ENCODE results near the gene HDAC3.

The HDAC3 gene

DNA sequence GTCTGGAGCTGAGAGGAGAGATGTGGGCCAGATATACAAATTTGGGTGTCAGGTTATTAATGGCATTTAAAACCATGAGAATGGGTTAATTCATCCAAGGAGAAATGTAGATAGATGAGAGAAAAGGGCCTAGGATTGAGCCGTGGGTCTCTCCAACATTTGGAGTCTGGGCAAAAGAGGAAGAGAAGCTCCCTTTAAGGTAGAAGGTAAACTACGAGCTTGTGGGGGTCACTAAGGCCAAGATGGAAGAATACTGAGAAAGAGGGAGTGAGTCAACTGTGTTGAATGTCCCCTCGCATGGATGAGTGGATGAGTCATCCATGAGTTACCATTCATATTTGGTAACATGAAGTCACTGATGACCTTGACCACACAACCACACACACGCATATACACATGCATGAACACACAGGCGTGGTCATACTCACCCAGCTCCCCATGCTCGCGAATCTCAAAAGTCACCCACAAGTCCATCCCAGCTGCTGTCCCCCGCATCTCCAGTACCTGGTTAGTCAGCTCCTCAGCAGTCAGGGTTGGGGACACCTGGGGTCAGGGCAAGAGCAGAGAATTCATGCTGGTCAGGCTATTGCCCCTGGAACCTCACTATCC lies 21.4 kb upstream of the HDAC3 start:
- POLR2A ChIA-PET, result interaction anchor here (0.5 kb wide), 1 partner anchor 10 kb away, joined by 3 read pairs; no protein-coding TSS in a partner anchor
- Histone ChIP-seq H3K36me3 (ENCODE audit: control insufficient read depth in 4 of 4, insufficient read depth in 4 of 4, low read length in 3 of 4) (no peaks in the 10 kb centered on the region), H3K4me1 (ENCODE audit: control extremely low read depth in 1 of 4, control insufficient read depth in 4 of 4, insufficient read depth in 4 of 4, low read length in 3 of 4) (no peaks in the 10 kb centered on the region), H3K27ac (ENCODE audit: insufficient read depth in 1 of 2, low read depth in 1 of 2, low read length in 2 of 2, poor library complexity in 1 of 2, severe bottlenecking in 2 of 2) (no peak overlapping the region), H3K4me3 (ENCODE audit: control insufficient read depth in 1 of 7, extremely low read depth in 1 of 7, insufficient read depth in 4 of 7, low read depth in 2 of 7, low read length in 6 of 7) (no peak overlapping the region), H3K27me3 (replicated peaks in 2 of 5; ENCODE audit: control insufficient read depth in 4 of 5, insufficient read depth in 5 of 5, low read length in 4 of 5) (peaks cover 0 to 4% (median 0%) of the 10 kb centered on the region in 5 experiments), H3K9me3 (ENCODE audit: control extremely low read depth in 1 of 5, control insufficient read depth in 4 of 5, insufficient read depth in 2 of 5, low read depth in 1 of 5, low read length in 4 of 5) (peaks cover 0 to 2% (median 0%) of the 10 kb centered on the region in 5 experiments)
- DNase-seq, result peak in 2 of 3 donors; percentile 11 to 26
- CTCF ChIA-PET, result interaction anchor here (0.8 to 1.4 kb wide), 4 partner anchors 12 to 66 kb away, joined by 3 to 4 read pairs (median 3); no protein-coding TSS in a partner anchor
- 100% methylated on average over 7 of the region's 8 CpGs for WGBS (ENCODE audit: insufficient coverage)

DNA sequence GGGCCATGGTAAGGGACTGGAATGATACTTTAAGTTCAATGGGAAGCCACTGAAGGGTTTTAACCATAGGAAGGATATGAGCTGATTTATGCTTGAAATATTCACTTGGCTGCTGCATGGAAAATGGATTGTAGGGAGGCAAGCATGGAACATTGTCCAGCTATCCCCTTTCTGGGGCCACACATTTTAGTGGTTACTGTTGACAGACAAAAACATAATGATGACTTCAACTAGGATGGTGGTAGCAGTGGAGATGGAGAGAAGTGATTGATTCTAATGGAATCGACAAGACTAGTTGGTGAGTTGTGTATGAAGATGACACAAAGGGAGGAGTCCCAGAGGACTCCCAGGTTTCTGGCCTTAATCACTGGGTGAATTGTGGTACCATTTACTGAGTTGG lies 20.8 kb upstream of the HDAC3 start:
- POLR2A ChIA-PET, result no interaction called here
- Histone ChIP-seq H3K4me3 (ENCODE audit: control insufficient read depth in 1 of 7, extremely low read depth in 1 of 7, insufficient read depth in 4 of 7, low read depth in 2 of 7, low read length in 6 of 7) (no peak overlapping the region), H3K4me1 (ENCODE audit: control extremely low read depth in 1 of 4, control insufficient read depth in 4 of 4, insufficient read depth in 4 of 4, low read length in 3 of 4) (no peaks in the 10 kb centered on the region), H3K27me3 (replicated peaks in 2 of 5; ENCODE audit: control insufficient read depth in 4 of 5, insufficient read depth in 5 of 5, low read length in 4 of 5) (peaks cover 0 to 4% (median 0%) of the 10 kb centered on the region in 5 experiments), H3K9me3 (ENCODE audit: control extremely low read depth in 1 of 5, control insufficient read depth in 4 of 5, insufficient read depth in 2 of 5, low read depth in 1 of 5, low read length in 4 of 5) (peaks cover 0 to 2% (median 0%) of the 10 kb centered on the region in 5 experiments), H3K36me3 (ENCODE audit: control insufficient read depth in 4 of 4, insufficient read depth in 4 of 4, low read length in 3 of 4) (no peaks in the 10 kb centered on the region), H3K27ac (ENCODE audit: insufficient read depth in 1 of 2, low read depth in 1 of 2, low read length in 2 of 2, poor library complexity in 1 of 2, severe bottlenecking in 2 of 2) (no peak overlapping the region)
- no peak for DNase-seq
- CTCF ChIA-PET, result interaction anchor here (0.6 to 1.4 kb wide), 2 partner anchors 8 to 41 kb away, joined by 3 read pairs; no protein-coding TSS in a partner anchor
- WGBS (ENCODE audit: insufficient coverage), result 100% methylated on average over 1 of the region's 1 CpG

DNA sequence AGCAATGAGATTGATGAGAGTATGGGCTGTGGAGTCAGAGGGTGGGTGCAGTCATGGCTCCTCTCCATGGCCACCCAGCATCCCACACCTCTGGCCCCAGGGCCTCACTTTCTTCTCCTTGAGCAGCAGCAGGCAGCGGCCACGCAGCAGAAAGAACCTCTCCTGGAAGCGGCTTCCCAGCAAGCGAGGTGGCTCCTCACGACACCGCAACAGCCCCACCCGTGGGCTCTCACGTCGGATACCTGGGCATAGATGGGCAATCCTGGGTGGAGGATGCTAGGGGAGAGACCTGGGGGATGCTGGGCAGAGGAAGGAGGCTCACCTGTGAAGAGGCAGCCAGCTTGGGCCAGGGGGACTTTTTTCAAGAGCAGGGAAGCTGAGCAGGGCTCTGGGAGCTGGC lies 19.7 kb upstream of the HDAC3 start:
- H3K36me3 ChIP-seq (ENCODE audit: control insufficient read depth in 4 of 4, insufficient read depth in 4 of 4, low read length in 3 of 4), result no peaks in the 10 kb centered on the region
- H3K4me3 ChIP-seq (ENCODE audit: control insufficient read depth in 1 of 7, extremely low read depth in 1 of 7, insufficient read depth in 4 of 7, low read depth in 2 of 7, low read length in 6 of 7), result no peak overlapping the region
- H3K27ac ChIP-seq (ENCODE audit: insufficient read depth in 1 of 2, low read depth in 1 of 2, low read length in 2 of 2, poor library complexity in 1 of 2, severe bottlenecking in 2 of 2), result no peak overlapping the region
- peaks cover 0 to 2% (median 0%) of the 10 kb centered on the region in 5 experiments for H3K9me3 ChIP-seq (ENCODE audit: control extremely low read depth in 1 of 5, control insufficient read depth in 4 of 5, insufficient read depth in 2 of 5, low read depth in 1 of 5, low read length in 4 of 5)
- ChIA-PET CTCF (interaction anchor here (1.0 to 1.4 kb wide), 2 partner anchors 8 to 42 kb away, joined by 3 read pairs; no protein-coding TSS in a partner anchor), POLR2A (no interaction called here)
- H3K4me1 ChIP-seq (ENCODE audit: control extremely low read depth in 1 of 4, control insufficient read depth in 4 of 4, insufficient read depth in 4 of 4, low read length in 3 of 4), result peaks cover 5 to 9% (median 6%) of the 10 kb centered on the region in 4 experiments
- H3K27me3 ChIP-seq (replicated peaks in 2 of 5; ENCODE audit: control insufficient read depth in 4 of 5, insufficient read depth in 5 of 5, low read length in 4 of 5), result peaks cover 0 to 4% (median 0%) of the 10 kb centered on the region in 5 experiments
- no peak for DNase-seq
- WGBS (ENCODE audit: insufficient coverage), result 98% methylated on average over 7 of the region's 9 CpGs

DNA sequence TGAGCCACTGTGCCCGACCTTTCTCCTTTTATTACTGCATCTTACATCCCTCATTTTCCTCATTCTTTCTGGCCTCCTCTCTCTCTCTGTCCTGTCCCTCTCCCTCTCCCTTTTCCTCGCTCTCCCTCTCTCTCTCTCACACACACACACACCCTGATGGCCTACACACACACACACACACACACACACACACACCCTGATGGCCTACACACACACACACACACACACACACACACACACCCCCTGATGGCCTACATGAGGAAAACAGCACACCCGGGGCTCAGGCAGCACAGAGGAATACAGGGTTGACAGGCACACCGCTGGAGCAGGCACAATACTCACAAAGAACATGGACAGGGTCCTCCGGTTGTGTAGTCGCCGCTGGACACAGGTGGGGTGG lies 18.4 kb upstream of the HDAC3 start:
- POLR2A ChIA-PET, result no interaction called here
- H3K9me3 ChIP-seq (ENCODE audit: control extremely low read depth in 1 of 5, control insufficient read depth in 4 of 5, insufficient read depth in 2 of 5, low read depth in 1 of 5, low read length in 4 of 5), result peaks cover 0 to 2% (median 0%) of the 10 kb centered on the region in 5 experiments
- H3K4me1 ChIP-seq (ENCODE audit: control extremely low read depth in 1 of 4, control insufficient read depth in 4 of 4, insufficient read depth in 4 of 4, low read length in 3 of 4), result peaks cover 5 to 15% (median 11%) of the 10 kb centered on the region in 4 experiments
- H3K36me3 ChIP-seq (ENCODE audit: control insufficient read depth in 4 of 4, insufficient read depth in 4 of 4, low read length in 3 of 4), result no peaks in the 10 kb centered on the region
- CTCF ChIA-PET, result interaction anchor here (1.7 kb wide), 1 partner anchor 14 kb away, joined by 3 read pairs; no protein-coding TSS in a partner anchor
- H3K27me3 ChIP-seq (replicated peaks in 2 of 5; ENCODE audit: control insufficient read depth in 4 of 5, insufficient read depth in 5 of 5, low read length in 4 of 5), result peaks cover 0 to 4% (median 0%) of the 10 kb centered on the region in 5 experiments
- H3K4me3 ChIP-seq (ENCODE audit: control insufficient read depth in 1 of 7, extremely low read depth in 1 of 7, insufficient read depth in 4 of 7, low read depth in 2 of 7, low read length in 6 of 7), result no peak overlapping the region
- H3K27ac ChIP-seq (ENCODE audit: insufficient read depth in 1 of 2, low read depth in 1 of 2, low read length in 2 of 2, poor library complexity in 1 of 2, severe bottlenecking in 2 of 2), result no peak overlapping the region
- DNase-seq, result no peak
- WGBS (ENCODE audit: insufficient coverage), result 92% methylated on average over 2 of the region's 7 CpGs

DNA sequence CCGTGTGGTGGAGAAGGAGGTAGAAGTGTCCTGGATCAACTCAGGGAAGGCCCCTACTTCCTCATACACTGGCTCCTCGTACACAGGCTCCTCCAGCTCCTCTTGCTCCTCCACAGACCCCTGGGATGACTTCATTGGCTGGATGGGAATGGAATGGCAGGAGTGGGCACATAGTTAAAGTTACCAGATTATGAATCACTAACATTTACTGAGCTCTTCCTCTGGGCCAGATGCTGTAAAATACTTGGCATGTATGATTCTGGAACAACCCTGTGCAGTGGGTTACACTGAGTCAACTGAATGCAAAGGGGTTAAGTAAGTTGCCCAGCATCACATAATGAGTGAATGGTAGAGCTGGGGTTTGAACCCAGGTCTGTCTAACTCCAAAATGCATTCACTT lies 17.6 kb upstream of the HDAC3 start:
- Histone ChIP-seq H3K9me3 (ENCODE audit: control extremely low read depth in 1 of 5, control insufficient read depth in 4 of 5, insufficient read depth in 2 of 5, low read depth in 1 of 5, low read length in 4 of 5) (peaks cover 0 to 1% (median 0%) of the 10 kb centered on the region in 5 experiments), H3K4me1 (ENCODE audit: control extremely low read depth in 1 of 4, control insufficient read depth in 4 of 4, insufficient read depth in 4 of 4, low read length in 3 of 4) (peaks cover 5 to 15% (median 11%) of the 10 kb centered on the region in 4 experiments), H3K4me3 (ENCODE audit: control insufficient read depth in 1 of 7, extremely low read depth in 1 of 7, insufficient read depth in 4 of 7, low read depth in 2 of 7, low read length in 6 of 7) (no peak overlapping the region), H3K36me3 (ENCODE audit: control insufficient read depth in 4 of 4, insufficient read depth in 4 of 4, low read length in 3 of 4) (no peaks in the 10 kb centered on the region), H3K27ac (ENCODE audit: insufficient read depth in 1 of 2, low read depth in 1 of 2, low read length in 2 of 2, poor library complexity in 1 of 2, severe bottlenecking in 2 of 2) (no peak overlapping the region), H3K27me3 (replicated peaks in 2 of 5; ENCODE audit: control insufficient read depth in 4 of 5, insufficient read depth in 5 of 5, low read length in 4 of 5) (peaks cover 0 to 4% (median 0%) of the 10 kb centered on the region in 5 experiments)
- POLR2A ChIA-PET, result no interaction called here
- DNase-seq, result no peak
- CTCF ChIA-PET, result interaction anchor here (0.9 to 2.6 kb wide), 4 partner anchors 13 to 62 kb away, joined by 3 to 9 read pairs (median 4); no protein-coding TSS in a partner anchor
- WGBS (ENCODE audit: insufficient coverage), result no CpG with 5 or more reads among the region's 2 CpGs

DNA sequence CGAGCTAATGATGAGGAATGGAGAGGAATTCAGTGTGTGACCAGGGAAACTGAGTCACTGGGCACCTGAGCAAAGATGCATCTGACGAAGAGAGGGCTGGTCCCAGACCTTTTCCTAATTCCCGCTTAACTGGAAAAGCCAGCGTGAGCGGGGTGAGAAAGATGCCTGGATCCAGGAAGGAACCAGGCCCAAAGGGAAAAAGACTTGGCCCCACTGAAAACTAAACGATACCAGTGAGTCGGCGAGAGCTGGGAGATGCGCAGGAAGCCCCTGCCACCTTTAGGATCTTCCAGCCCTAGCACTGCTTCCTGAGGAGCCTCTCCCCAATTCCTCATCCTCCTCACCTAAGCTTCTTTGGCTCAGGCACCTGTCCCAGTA lies 15.1 kb upstream of the HDAC3 start:
- ChIA-PET POLR2A (no interaction called here), CTCF (interaction anchor here (1.0 to 2.6 kb wide), 3 partner anchors 15 to 29 kb away, joined by 3 to 9 read pairs (median 5); partner anchors contain the start of genes HDAC3 and RELL2)
- H3K4me3 ChIP-seq (ENCODE audit: control insufficient read depth in 1 of 7, extremely low read depth in 1 of 7, insufficient read depth in 4 of 7, low read depth in 2 of 7, low read length in 6 of 7), result peak overlapping the region; percentile 58 to 87 (median 71)
- H3K4me1 ChIP-seq (ENCODE audit: control extremely low read depth in 1 of 4, control insufficient read depth in 4 of 4, insufficient read depth in 4 of 4, low read length in 3 of 4), result peaks cover 5 to 15% (median 11%) of the 10 kb centered on the region in 4 experiments
- H3K9me3 ChIP-seq (ENCODE audit: control extremely low read depth in 1 of 5, control insufficient read depth in 4 of 5, insufficient read depth in 2 of 5, low read depth in 1 of 5, low read length in 4 of 5), result no peaks in the 10 kb centered on the region
- DNase-seq, result no peak
- 64% methylated on average over 8 of the region's 9 CpGs for WGBS (ENCODE audit: insufficient coverage)
- H3K27ac ChIP-seq (ENCODE audit: insufficient read depth in 1 of 2, low read depth in 1 of 2, low read length in 2 of 2, poor library complexity in 1 of 2, severe bottlenecking in 2 of 2), result peak overlapping the region in 1 of 2 experiments; percentile 21
- H3K36me3 ChIP-seq (ENCODE audit: control insufficient read depth in 4 of 4, insufficient read depth in 4 of 4, low read length in 3 of 4), result peaks cover under 1 to 16% (median 9%) of the 10 kb centered on the region in 4 experiments
- peaks cover 0 to under 1% (median 0%) of the 10 kb centered on the region in 5 experiments for H3K27me3 ChIP-seq (replicated peaks in 2 of 5; ENCODE audit: control insufficient read depth in 4 of 5, insufficient read depth in 5 of 5, low read length in 4 of 5)

Data from common myeloid progenitor, CD34-positive (primary cell).